ENCODE data around the gene SRRM4.

The SRRM4 gene

DNA sequence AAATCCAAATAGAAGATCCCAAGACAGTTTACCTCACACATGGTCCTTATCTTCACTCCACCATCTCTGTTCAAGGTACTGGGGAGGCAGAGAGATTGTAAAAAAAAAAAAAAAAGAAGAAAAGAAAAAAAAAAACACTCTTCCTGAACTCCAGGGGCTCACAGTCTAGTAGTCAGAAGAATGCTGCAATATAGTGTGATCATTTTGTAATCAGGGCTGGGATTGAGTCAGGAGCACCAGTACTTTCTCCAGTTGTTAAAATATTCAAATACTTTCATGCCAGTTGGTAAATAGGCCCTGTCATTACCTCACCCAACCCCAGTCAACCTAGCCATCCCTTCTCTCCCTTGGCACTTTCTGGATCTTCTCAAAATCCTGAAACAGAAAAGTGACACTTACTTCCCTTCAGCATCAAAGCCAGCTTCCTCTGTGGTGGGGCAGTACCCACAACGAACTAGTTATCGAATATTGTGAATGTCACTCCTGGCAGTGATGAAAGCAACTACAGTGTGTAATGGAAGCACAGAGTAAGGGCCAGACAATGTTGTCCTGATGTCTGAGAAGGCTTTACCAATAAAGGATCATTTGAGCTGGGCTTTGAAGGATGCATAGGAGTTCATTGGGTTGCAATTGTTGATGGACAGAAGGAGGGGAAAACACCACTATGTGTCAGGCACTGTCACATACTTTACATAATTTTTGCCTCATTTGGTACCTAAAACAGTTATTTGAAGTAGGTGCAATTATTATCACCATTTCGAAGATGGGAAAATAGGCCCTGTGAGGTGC lies 153.1 kb downstream of the SRRM4 start:
- Mint-ChIP-seq H3K36me3 (ENCODE audit: low read depth) (no peaks in the 10 kb centered on the region), H3K9me3 (no peaks in the 10 kb centered on the region), H3K27me3 (ENCODE audit: low read depth) (peaks cover 22% of the 10 kb centered on the region), H3K4me3 (no peak overlapping the region), H3K4me1 (no peaks in the 10 kb centered on the region), H3K27ac (no peak overlapping the region)
- TF ChIP-seq, protein P1, sequence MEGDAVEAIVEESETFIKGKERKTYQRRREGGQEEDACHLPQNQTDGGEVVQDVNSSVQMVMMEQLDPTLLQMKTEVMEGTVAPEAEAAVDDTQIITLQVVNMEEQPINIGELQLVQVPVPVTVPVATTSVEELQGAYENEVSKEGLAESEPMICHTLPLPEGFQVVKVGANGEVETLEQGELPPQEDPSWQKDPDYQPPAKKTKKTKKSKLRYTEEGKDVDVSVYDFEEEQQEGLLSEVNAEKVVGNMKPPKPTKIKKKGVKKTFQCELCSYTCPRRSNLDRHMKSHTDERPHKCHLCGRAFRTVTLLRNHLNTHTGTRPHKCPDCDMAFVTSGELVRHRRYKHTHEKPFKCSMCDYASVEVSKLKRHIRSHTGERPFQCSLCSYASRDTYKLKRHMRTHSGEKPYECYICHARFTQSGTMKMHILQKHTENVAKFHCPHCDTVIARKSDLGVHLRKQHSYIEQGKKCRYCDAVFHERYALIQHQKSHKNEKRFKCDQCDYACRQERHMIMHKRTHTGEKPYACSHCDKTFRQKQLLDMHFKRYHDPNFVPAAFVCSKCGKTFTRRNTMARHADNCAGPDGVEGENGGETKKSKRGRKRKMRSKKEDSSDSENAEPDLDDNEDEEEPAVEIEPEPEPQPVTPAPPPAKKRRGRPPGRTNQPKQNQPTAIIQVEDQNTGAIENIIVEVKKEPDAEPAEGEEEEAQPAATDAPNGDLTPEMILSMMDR (IDR thresholded peaks at IDR 0.05; ENCODE audit: unreplicated experiment in 3 of 3): no peak

DNA sequence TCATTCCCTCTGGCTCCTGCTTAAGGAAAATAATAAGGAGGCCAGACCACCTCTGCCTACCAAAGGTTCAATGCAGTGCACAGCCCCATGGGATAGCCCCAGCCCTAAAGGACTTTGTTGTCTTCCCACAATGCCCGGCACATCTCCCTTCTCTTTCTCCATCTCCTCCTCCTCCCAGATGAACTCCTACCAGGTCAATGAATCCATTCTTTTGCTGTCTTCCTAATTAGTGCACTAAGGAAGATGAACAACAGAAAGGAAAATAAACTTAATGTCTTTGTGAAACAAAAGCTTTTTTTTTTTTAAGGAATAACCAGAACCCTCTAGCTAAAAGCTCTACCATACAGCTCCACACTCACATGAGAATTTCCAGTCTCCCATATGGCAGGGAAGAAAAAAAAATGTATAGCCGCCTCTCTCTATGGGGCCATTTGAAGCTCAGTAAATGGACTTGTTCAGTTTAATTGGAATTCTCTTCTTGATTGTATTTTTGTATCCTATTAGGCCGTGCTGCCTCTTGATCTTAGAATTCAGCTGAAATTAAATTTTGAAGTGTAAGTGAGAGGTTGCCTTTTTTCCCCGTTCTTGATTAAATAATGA lies 155.6 kb downstream of the SRRM4 start:
- Mint-ChIP-seq H3K36me3 (ENCODE audit: low read depth) (no peaks in the 10 kb centered on the region), H3K4me1 (no peaks in the 10 kb centered on the region), H3K9me3 (no peaks in the 10 kb centered on the region), H3K4me3 (no peak overlapping the region), H3K27me3 (ENCODE audit: low read depth) (peaks cover 18% of the 10 kb centered on the region), H3K27ac (no peak overlapping the region)
- TF ChIP-seq, protein P1 (IDR thresholded peaks at IDR 0.05; ENCODE audit: unreplicated experiment in 3 of 3): no peak

DNA sequence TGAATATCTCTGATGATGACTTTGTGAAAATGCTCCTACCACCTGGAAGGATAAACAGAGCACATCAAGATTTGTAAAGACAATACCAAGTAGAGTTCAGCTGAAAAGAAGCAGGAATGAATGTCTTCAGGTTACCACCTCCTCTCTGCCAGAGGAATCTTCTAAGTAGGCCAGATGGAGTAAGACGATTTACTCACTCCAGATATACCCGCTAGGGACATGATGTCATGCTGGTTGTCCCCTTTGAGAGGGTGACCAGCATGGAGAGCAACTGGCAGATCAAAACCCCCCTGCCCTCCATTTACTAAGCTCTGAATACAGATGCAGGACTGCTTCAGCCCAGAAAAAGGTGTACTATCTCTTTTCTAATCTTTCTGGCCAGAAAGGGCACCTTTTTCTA lies 158.1 kb downstream of the SRRM4 start:
- TF ChIP-seq, protein P1 (IDR thresholded peaks at IDR 0.05; ENCODE audit: unreplicated experiment in 3 of 3): no peak
- no peak overlapping the region for H3K4me3 Mint-ChIP-seq
- peaks cover 25% of the 10 kb centered on the region for H3K27me3 Mint-ChIP-seq (ENCODE audit: low read depth)
- H3K4me1 Mint-ChIP-seq: no peaks in the 10 kb centered on the region
- H3K27ac Mint-ChIP-seq: no peak overlapping the region
- no peaks in the 10 kb centered on the region for H3K9me3 Mint-ChIP-seq
- no peaks in the 10 kb centered on the region for H3K36me3 Mint-ChIP-seq (ENCODE audit: low read depth)

DNA sequence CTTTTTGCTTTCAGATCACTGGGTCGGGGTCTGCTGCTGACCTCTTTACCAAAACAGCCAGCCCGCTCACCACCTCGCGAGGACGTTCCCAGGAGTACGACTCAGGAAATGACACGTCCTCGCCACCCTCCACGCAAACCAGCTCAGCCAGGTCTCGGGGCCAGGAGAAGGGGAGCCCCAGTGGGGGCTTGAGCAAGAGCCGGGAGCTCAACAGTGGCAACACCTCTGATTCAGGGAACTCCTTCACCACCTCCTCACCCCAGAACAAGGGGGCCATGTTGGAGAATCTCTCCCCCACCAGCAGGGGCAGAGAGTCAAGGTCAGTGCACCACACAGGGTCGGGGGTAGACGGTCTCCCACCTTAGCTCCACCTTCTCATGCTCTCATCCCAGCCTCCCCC lies 164.0 kb downstream of the SRRM4 start:
- TF ChIP-seq, protein P1 (IDR thresholded peaks at IDR 0.05; ENCODE audit: unreplicated experiment in 3 of 3): no peak
- H3K36me3 Mint-ChIP-seq (ENCODE audit: low read depth): no peaks in the 10 kb centered on the region
- no peaks in the 10 kb centered on the region for H3K4me1 Mint-ChIP-seq
- no peak overlapping the region for H3K27ac Mint-ChIP-seq
- no peaks in the 10 kb centered on the region for H3K9me3 Mint-ChIP-seq
- peaks cover 40% of the 10 kb centered on the region for H3K27me3 Mint-ChIP-seq (ENCODE audit: low read depth)
- H3K4me3 Mint-ChIP-seq: no peak overlapping the region

DNA sequence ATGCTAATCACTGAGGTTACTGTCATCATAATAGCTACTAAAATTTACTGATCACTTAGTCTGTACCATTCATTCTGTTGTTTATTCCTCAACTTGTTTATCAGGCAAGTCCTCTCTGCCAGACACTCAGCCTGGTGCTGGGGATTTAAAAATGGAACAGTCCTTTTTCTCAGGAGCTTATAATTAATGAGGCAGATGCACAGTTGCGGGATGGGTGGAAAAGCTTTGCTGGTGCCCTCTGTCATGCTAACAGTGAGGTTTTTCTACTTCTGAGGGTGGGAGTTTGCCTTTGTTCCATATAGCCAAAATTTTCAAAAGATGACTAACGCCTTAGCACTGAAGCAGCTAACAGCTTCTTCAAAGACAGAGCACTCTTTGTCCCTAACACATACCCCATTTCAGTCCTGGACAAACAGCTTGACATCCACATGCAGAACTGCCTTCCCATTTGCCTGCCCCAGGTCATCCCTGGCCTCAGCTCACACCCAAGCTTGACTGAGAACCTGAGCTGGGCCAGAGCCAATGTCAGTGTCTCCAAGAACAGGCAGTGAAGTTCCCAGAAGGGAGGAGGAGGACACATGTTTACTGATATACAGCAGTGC lies 166.6 kb downstream of the SRRM4 start:
- H3K27me3 Mint-ChIP-seq (ENCODE audit: low read depth): peaks cover 46% of the 10 kb centered on the region
- no peaks in the 10 kb centered on the region for H3K36me3 Mint-ChIP-seq (ENCODE audit: low read depth)

More for the DNA sequence above, 166.6 kb downstream of the SRRM4 start:
- H3K4me1 Mint-ChIP-seq: no peaks in the 10 kb centered on the region
- TF ChIP-seq, protein P1 (IDR thresholded peaks at IDR 0.05; ENCODE audit: unreplicated experiment in 3 of 3): no peak
- H3K4me3 Mint-ChIP-seq: no peak overlapping the region
- peaks cover 2% of the 10 kb centered on the region for H3K9me3 Mint-ChIP-seq
- no peak overlapping the region for H3K27ac Mint-ChIP-seq

Data from nephron (organoid).